H1 (cell line): ENCODE data around the gene DENND6B.

Source experiments
- ATF3 ChIP-seq: IDR thresholded peaks from 2 replicates; pipeline ENCODE4 v1.6.1; 2011; ENCODE audit warnings: low read depth, mild to moderate bottlenecking, low read length; ENCODE audit not compliant: insufficient read depth
- CBX5 ChIP-seq: fragments of 300-800, 300-1000 bp; sonication (generic); IDR thresholded peaks from 2 replicates; pipeline ENCODE4 v1.7.1; 2016; ENCODE audit warnings: antibody characterized with exemption, low read length, low read depth
- CHD1 ChIP-seq: IDR thresholded peaks from 2 replicates; pipeline ENCODE4 v1.6.1; 2012; ENCODE audit warnings: low read depth, low read length, improper control_type of control experiment
- CTCF ChIP-seq, 3 experiments: IDR thresholded peaks; 1 replicate in 2 of 3; 2 replicates in 1 of 3; pipeline versions ENCODE4 v1.5.1 to v1.6.1; 2011; ENCODE audit warnings: low read length in 3 of 3, mild to moderate bottlenecking in 3 of 3, inconsistent platforms in 2 of 3, low read depth in 1 of 3, moderate library complexity in 1 of 3; ENCODE audit not compliant: insufficient read depth in 1 of 3; ENCODE audit errors: control extremely low read depth in 1 of 3
- EP300 ChIP-seq, 2 experiments: IDR thresholded peaks; 1 replicate in 1 of 2; 2 replicates in 1 of 2; pipeline ENCODE4 v1.6.1; 2011 to 2012; ENCODE audit warnings: low read depth in 2 of 2, low read length in 2 of 2, mild to moderate bottlenecking in 2 of 2, borderline replicate concordance in 1 of 2, inconsistent platforms in 1 of 2, moderate library complexity in 1 of 2
- MAX ChIP-seq: IDR thresholded peaks from 2 replicates; pipeline ENCODE4 v1.6.1; 2012; ENCODE audit warnings: inconsistent platforms
- POLR2A ChIP-seq, 2 experiments: IDR thresholded peaks; 1 replicate in 1 of 2; 2 replicates in 1 of 2; pipeline ENCODE4 v1.6.1; 2011; ENCODE audit warnings: low read depth in 2 of 2, low read length in 2 of 2, mild to moderate bottlenecking in 2 of 2; ENCODE audit errors: control extremely low read depth in 1 of 2
- POU5F1 ChIP-seq: IDR thresholded peaks from 2 replicates; pipeline ENCODE4 v1.6.1; 2011; ENCODE audit warnings: low read depth, mild to moderate bottlenecking, low read length, moderate library complexity
- RAD21 ChIP-seq, 2 experiments: IDR thresholded peaks in 1 of 2; conservative IDR thresholded peaks in 1 of 2; 2 replicates each; pipeline ENCODE4 v1.6.1; 2011; ENCODE audit warnings: low read depth in 2 of 2, low read length in 2 of 2, improper control_type of control experiment in 1 of 2, inconsistent platforms in 1 of 2, mild to moderate bottlenecking in 1 of 2, moderate library complexity in 1 of 2
- SRF ChIP-seq: IDR thresholded peaks from 2 replicates; pipeline ENCODE4 v1.6.1; 2011; ENCODE audit warnings: mild to moderate bottlenecking, low read depth, low read length, moderate library complexity
- TBP ChIP-seq: IDR thresholded peaks from 2 replicates; pipeline ENCODE4 v1.6.1; 2011; ENCODE audit warnings: low read depth, low read length, improper control_type of control experiment
- ZNF274 ChIP-seq: IDR thresholded peaks from 2 replicates; pipeline ENCODE4 v1.7.0; 2012; ENCODE audit warnings: low read length, borderline replicate concordance; ENCODE audit errors: extremely low read depth

GRCh38 chr22:50360578-50360977 lies 33.8 kb upstream of the DENND6B start:
- TF ChIP-seq CHD1 (no peak), ATF3 (no peak), POLR2A (IDR thresholded peaks at IDR 0.05; ENCODE audit: control extremely low read depth in 1 of 2, low read depth in 2 of 2, low read length in 2 of 2) (no peak), EP300 (IDR thresholded peaks at IDR 0.05; ENCODE audit: borderline replicate concordance in 1 of 2, low read depth in 2 of 2, low read length in 2 of 2) (no peak), ZNF274 (no peak), CTCF (IDR thresholded peaks at IDR 0.05; ENCODE audit: control extremely low read depth in 1 of 3, insufficient read depth in 1 of 3, low read depth in 1 of 3, low read length in 3 of 3) (no peak), CBX5 (no peak), TBP (no peak), RAD21 (IDR thresholded peaks at IDR 0.05 in 1 of 2, conservative IDR thresholded peaks at IDR 0.05 in 1 of 2; ENCODE audit: low read depth in 2 of 2, low read length in 2 of 2) (no peak), POU5F1 (no peak), SRF (no peak), MAX (no peak)
